ENCODE results near the gene EPB41L4B. TPM values are rescaled to one million over a fixed set of nuclear protein-coding genes. Genes with fewer than 3 reads are reported as not detected.

Gene EPB41L4B
- total and polyA plus RNA-seq, 3 donors from 2014 or later = 10.9 to 14.5 (median 14.3) TPM

- intact Hi-C loops (cut with DNase I; ENCODE audit: low total_unique reads) = no loop called here
- Histone ChIP-seq H3K27me3 (no peaks in the 10 kb centered on the region), H3K27ac (no peak overlapping the region), H3K4me3 (no peak overlapping the region), H3K9me3 (no peaks in the 10 kb centered on the region), H3K4me1 (no peaks in the 10 kb centered on the region), H3K36me3 (ENCODE audit: low read depth, missing control alignments) (no peaks in the 10 kb centered on the region)
- TF ChIP-seq, protein P1, sequence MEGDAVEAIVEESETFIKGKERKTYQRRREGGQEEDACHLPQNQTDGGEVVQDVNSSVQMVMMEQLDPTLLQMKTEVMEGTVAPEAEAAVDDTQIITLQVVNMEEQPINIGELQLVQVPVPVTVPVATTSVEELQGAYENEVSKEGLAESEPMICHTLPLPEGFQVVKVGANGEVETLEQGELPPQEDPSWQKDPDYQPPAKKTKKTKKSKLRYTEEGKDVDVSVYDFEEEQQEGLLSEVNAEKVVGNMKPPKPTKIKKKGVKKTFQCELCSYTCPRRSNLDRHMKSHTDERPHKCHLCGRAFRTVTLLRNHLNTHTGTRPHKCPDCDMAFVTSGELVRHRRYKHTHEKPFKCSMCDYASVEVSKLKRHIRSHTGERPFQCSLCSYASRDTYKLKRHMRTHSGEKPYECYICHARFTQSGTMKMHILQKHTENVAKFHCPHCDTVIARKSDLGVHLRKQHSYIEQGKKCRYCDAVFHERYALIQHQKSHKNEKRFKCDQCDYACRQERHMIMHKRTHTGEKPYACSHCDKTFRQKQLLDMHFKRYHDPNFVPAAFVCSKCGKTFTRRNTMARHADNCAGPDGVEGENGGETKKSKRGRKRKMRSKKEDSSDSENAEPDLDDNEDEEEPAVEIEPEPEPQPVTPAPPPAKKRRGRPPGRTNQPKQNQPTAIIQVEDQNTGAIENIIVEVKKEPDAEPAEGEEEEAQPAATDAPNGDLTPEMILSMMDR (IDR thresholded peaks at IDR 0.05) = no peak
- 85 to 91% methylated on average over 12 of the region's 12 CpGs for WGBS, 2 donors
- DNase-seq = no peak
Observed at GRCh38 chr9:109122726-109123621, 197.9 kb downstream of the EPB41L4B start.

Small RNA genes within 50 kb of the gene (small RNA-seq; reads per million reads assigned to genes)
- gene RF00019 (0 reads per million in 2 donors), gene RNU6-984P (0 reads per million in 2 donors)

Other genes starting within 250 kb of the EPB41L4B start
- gene TMEM245, start 201.1 kb downstream of the EPB41L4B start, total RNA-seq = 10 to 100 TPM; 63.6 to 67.6 TPM
- gene TMEM245, start 201.1 kb downstream of the EPB41L4B start, polyA plus RNA-seq (ENCODE audit: insufficient read depth, low read depth, low replicate concordance) = 44.9 TPM
- 1 to 10 TPM; 5.3 to 9.3 TPM for gene FRRS1L, start 153.8 kb downstream of the EPB41L4B start, total RNA-seq
- gene FRRS1L, start 153.8 kb downstream of the EPB41L4B start, polyA plus RNA-seq (ENCODE audit: insufficient read depth, low read depth, low replicate concordance) = 6.0 TPM
- gene PTPN3, start 177.2 kb upstream of the EPB41L4B start, total RNA-seq = 1 to 10 TPM; 7.0 to 8.1 TPM
- gene PTPN3, start 177.2 kb upstream of the EPB41L4B start, polyA plus RNA-seq (ENCODE audit: insufficient read depth, low read depth, low replicate concordance) = 6.6 TPM